Type B pancreatic cell (in vitro differentiated cells): ENCODE results near the gene LHX6. TPM values are rescaled to one million over a fixed set of nuclear protein-coding genes. Genes with fewer than 3 reads are reported as not detected.
A peak's percentile ranks its signal among the peaks of the same experiment; 100 is the strongest.

Source experiments
- DNase-seq: peaks from one replicate; pipeline ENCODE4 v3.0.0; 2021; ENCODE audit warnings: mixed read lengths; ENCODE audit not compliant: unreplicated experiment; ENCODE audit errors: extremely low spot score
- H3K27ac Mint-ChIP-seq: 2 replicates; pipeline ENCODE4 v1.8.0; 2021; ENCODE audit warnings: mild to moderate bottlenecking, mixed read lengths
- H3K27me3 Mint-ChIP-seq: 2 replicates; pipeline ENCODE4 v1.8.0; 2021; ENCODE audit warnings: mixed read lengths
- H3K36me3 Mint-ChIP-seq: 2 replicates; pipeline ENCODE4 v1.8.0; 2021; ENCODE audit warnings: mixed read lengths
- H3K4me1 Mint-ChIP-seq: one replicate; pipeline ENCODE4 v1.8.0; 2021; ENCODE audit warnings: mixed read lengths; ENCODE audit not compliant: unreplicated experiment
- H3K4me3 Mint-ChIP-seq: 2 replicates; pipeline ENCODE4 v1.8.0; 2021; ENCODE audit warnings: mild to moderate bottlenecking, mixed read lengths
- H3K9me3 Mint-ChIP-seq: 2 replicates; pipeline ENCODE4 v1.8.0; 2021; ENCODE audit warnings: mixed read lengths
- total RNA-seq: library from RNA; stranded (reverse); gene quantifications from 2 replicates; pipeline ENCODE4 v1.2.1, GENCODE V29; 2021; ENCODE audit warnings: low replicate concordance
- TF ChIP-seq, protein P1 (sequence below): fragments of 200-600 bp; sonication (generic); conservative IDR thresholded peaks from 2 replicates; pipeline ENCODE4 v1.5.0; 2021; ENCODE audit warnings: antibody characterized with exemption, mild to moderate bottlenecking

Gene LHX6
- total RNA-seq, 1 donor from 2014 or later = 10.0 TPM

GRCh38 chr9:122192914-122193525 lies 35.7 kb downstream of the LHX6 start:
- Mint-ChIP-seq H3K36me3 (no peaks in the 10 kb centered on the region), H3K9me3 (no peaks in the 10 kb centered on the region), H3K4me1 (peaks cover 12% of the 10 kb centered on the region), H3K27ac (no peak overlapping the region), H3K27me3 (peaks cover 3% of the 10 kb centered on the region), H3K4me3 (no peak overlapping the region)
- DNase-seq = no peak
- TF ChIP-seq, protein P1, sequence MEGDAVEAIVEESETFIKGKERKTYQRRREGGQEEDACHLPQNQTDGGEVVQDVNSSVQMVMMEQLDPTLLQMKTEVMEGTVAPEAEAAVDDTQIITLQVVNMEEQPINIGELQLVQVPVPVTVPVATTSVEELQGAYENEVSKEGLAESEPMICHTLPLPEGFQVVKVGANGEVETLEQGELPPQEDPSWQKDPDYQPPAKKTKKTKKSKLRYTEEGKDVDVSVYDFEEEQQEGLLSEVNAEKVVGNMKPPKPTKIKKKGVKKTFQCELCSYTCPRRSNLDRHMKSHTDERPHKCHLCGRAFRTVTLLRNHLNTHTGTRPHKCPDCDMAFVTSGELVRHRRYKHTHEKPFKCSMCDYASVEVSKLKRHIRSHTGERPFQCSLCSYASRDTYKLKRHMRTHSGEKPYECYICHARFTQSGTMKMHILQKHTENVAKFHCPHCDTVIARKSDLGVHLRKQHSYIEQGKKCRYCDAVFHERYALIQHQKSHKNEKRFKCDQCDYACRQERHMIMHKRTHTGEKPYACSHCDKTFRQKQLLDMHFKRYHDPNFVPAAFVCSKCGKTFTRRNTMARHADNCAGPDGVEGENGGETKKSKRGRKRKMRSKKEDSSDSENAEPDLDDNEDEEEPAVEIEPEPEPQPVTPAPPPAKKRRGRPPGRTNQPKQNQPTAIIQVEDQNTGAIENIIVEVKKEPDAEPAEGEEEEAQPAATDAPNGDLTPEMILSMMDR = no peak

DNA sequence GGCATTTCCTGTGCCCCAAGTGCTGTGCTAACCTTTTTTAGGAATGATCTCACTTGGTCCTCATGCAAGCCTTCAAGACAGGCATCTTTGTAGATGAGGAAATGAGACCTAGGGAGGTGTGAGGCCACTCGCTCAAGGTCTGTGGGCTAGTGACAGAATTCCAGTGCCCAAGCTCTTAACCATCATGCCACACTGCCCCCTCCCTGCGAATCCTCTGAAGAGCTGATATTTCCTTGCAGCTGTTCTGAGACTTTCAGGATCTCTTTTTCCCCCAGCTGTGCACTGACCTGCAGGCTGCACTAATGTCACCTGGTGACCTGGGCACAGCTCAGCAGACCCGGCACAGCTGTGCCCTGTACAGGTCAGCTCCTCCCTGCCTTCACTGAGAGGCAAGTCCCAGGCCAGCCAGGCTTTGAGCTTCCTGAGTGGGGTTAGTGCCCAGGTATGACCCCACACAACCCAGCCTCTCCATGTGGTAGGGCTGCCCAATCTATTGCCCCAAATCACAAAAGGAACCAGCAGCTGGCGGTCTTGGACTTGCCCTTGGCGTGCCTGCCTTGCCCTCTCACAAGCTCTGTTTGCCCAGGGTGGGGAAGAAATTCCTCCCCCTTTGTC lies 36.4 kb downstream of the LHX6 start:
- H3K4me3 Mint-ChIP-seq = no peak overlapping the region
- TF ChIP-seq, protein P1 = no peak
- no peak for DNase-seq
- H3K9me3 Mint-ChIP-seq = no peaks in the 10 kb centered on the region
- H3K36me3 Mint-ChIP-seq = no peaks in the 10 kb centered on the region
- no peak overlapping the region for H3K27ac Mint-ChIP-seq
- peaks cover 3% of the 10 kb centered on the region for H3K27me3 Mint-ChIP-seq
- H3K4me1 Mint-ChIP-seq = peaks cover 17% of the 10 kb centered on the region

DNA sequence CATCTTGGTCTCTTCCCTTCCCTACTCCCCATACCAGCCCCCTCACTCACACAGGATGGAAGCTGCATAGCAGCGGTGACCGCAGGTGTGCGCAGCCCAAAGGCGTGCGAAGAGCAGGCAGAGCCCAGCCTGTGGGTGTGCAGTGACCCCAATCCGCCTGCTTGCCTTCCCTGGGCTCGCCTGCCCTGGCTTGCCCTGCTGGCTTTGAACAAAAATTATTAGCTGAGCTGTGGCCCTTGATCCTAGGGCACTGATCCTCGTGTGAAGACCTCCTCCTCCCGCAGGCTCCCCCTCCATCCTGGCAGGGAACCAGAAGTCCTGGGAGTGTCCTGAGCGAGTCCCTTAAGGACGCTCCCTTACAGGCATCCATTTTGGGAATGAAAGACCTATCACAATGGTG lies 37.2 kb downstream of the LHX6 start:
- DNase-seq = no peak
- H3K27me3 Mint-ChIP-seq = peaks cover 3% of the 10 kb centered on the region
- no peaks in the 10 kb centered on the region for H3K9me3 Mint-ChIP-seq
- H3K4me1 Mint-ChIP-seq = peaks cover 16% of the 10 kb centered on the region
- H3K4me3 Mint-ChIP-seq = no peak overlapping the region
- H3K36me3 Mint-ChIP-seq = no peaks in the 10 kb centered on the region
- H3K27ac Mint-ChIP-seq = peak overlapping the region; percentile 56
- TF ChIP-seq, protein P1 = no peak

- peaks cover 23% of the 10 kb centered on the region for H3K4me1 Mint-ChIP-seq
- DNase-seq = no peak
- no peak overlapping the region for H3K27ac Mint-ChIP-seq
- TF ChIP-seq, protein P1 = no peak
- H3K27me3 Mint-ChIP-seq = peaks cover 3% of the 10 kb centered on the region
- no peak overlapping the region for H3K4me3 Mint-ChIP-seq
- H3K9me3 Mint-ChIP-seq = no peaks in the 10 kb centered on the region
- H3K36me3 Mint-ChIP-seq = no peaks in the 10 kb centered on the region
Observed at GRCh38 chr9:122190597-122191381, 38.0 kb downstream of the LHX6 start.

DNA sequence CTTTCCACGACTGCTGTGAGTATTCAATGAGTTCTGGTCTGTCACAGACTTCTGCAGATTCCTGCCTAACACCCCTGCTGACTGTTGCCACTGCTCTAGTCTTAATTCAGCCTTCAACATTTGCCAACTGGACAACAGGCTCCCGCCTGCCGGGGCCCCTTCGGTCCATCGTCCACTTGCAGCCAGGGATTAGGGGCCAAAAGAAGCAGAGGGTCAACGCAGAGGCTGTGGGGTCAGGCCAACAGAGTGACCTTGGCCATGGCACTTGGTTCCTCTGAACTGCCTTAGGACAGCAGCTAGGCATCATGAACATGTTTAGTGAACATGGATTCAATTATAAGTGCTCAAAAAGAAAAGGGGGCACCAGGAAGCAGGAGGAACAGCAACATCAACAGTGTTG lies 40.4 kb downstream of the LHX6 start:
- Mint-ChIP-seq H3K4me1 (peaks cover 23% of the 10 kb centered on the region), H3K4me3 (no peak overlapping the region), H3K27ac (no peak overlapping the region), H3K36me3 (no peaks in the 10 kb centered on the region), H3K9me3 (no peaks in the 10 kb centered on the region), H3K27me3 (peaks cover 3% of the 10 kb centered on the region)
- TF ChIP-seq, protein P1 = no peak
- no peak for DNase-seq
